Fibroblast of lung (primary cell): ENCODE results near the gene EHHADH. TPM values are rescaled to one million over a fixed set of nuclear protein-coding genes. Genes with fewer than 3 reads are reported as not detected.

Source experiments
- DNase-seq, 2 donors: peaks; one replicate each; pipeline versions ENCODE4 v3.0.0 to v3.0.0-alpha.2; 2010; ENCODE audit warnings: low read depth in 2 of 2
- H2AFZ ChIP-seq: 2 replicates; pipeline ENCODE4 v1.5.1; 2012; ENCODE audit warnings: low read length, control low read depth, inconsistent platforms
- H3K27ac ChIP-seq: 2 replicates; pipeline ENCODE4 v1.5.1; 2011; ENCODE audit warnings: low read length, control low read depth; ENCODE audit not compliant: insufficient read depth
- H3K27me3 ChIP-seq: 2 replicates; pipeline ENCODE4 v1.5.1; 2011; ENCODE audit warnings: mild to moderate bottlenecking, low read length; ENCODE audit not compliant: control insufficient read depth, insufficient read depth
- H3K36me3 ChIP-seq: 2 replicates; pipeline ENCODE4 v1.5.1; 2011; ENCODE audit warnings: low read length; ENCODE audit not compliant: control insufficient read depth, insufficient read depth
- H3K4me1 ChIP-seq: 2 replicates; pipeline ENCODE4 v1.5.1; 2011; ENCODE audit warnings: low read length; ENCODE audit not compliant: control insufficient read depth, insufficient read depth; ENCODE audit errors: extremely low read depth
- H3K4me2 ChIP-seq: 2 replicates; pipeline ENCODE4 v1.5.1; 2011; ENCODE audit warnings: low read length, control low read depth; ENCODE audit not compliant: insufficient read depth; ENCODE audit errors: extremely low read depth
- H3K4me3 ChIP-seq, 4 experiments: fragments of 200-600 bp in 1 of 4; sonication (generic) in 1 of 4; replicated peaks in 1 of 4; 2 replicates each; pipeline ENCODE4 v1.5.1; 2011 to 2016; ENCODE audit warnings: low read length in 4 of 4, low read depth in 3 of 4, mild to moderate bottlenecking in 3 of 4, control low read depth in 2 of 4, inconsistent platforms in 1 of 4, mixed read lengths in 1 of 4; ENCODE audit not compliant: insufficient read depth in 1 of 4; ENCODE audit errors: control extremely low read depth in 1 of 4
- H3K79me2 ChIP-seq: 2 replicates; pipeline ENCODE4 v1.5.1; 2012; ENCODE audit warnings: mild to moderate bottlenecking, low read length, inconsistent platforms; ENCODE audit not compliant: control insufficient read depth, insufficient read depth
- H3K9ac ChIP-seq: 2 replicates; pipeline ENCODE4 v1.5.1; 2011; ENCODE audit warnings: mild to moderate bottlenecking, low read length, control low read depth; ENCODE audit not compliant: insufficient read depth
- H3K9me3 ChIP-seq: 2 replicates; pipeline ENCODE4 v1.5.1; 2012; ENCODE audit warnings: low read depth, low read length; ENCODE audit not compliant: control insufficient read depth, insufficient read depth
- H4K20me1 ChIP-seq: 2 replicates; pipeline ENCODE4 v1.5.1; 2011; ENCODE audit warnings: low read length; ENCODE audit not compliant: control insufficient read depth, insufficient read depth; ENCODE audit errors: extremely low read depth
- EZH2 ChIP-seq: IDR thresholded peaks from 2 replicates; pipeline ENCODE4 v1.5.1; 2012; ENCODE audit warnings: low read length, control low read depth, mild to moderate bottlenecking; ENCODE audit errors: missing control alignments
- polyA plus RNA-seq, 2 donors: library from polyadenylated mRNA; depleted of rRNA in 1 of 2; stranded (reverse) in 1 of 2; unstranded in 1 of 2; fragments of >200 nt; gene quantifications; 2 replicates each; pipeline ENCODE4 v1.2.1, GENCODE V29; 2011 to 2012; ENCODE audit warnings: missing spikeins in 1 of 2
- total RNA-seq: library from RNA; depleted of rRNA; stranded (reverse); fragments of >200 nt; gene quantifications from 2 replicates; pipeline ENCODE4 v1.2.1, GENCODE V29; 2014
- TF ChIP-seq, protein P1 (sequence below), 2 donors: IDR thresholded peaks in 1 of 2; conservative IDR thresholded peaks in 1 of 2; 1 replicate in 1 of 2; 2 replicates in 1 of 2; pipeline ENCODE4 v1.5.1; 2011 to 2012; ENCODE audit warnings: low read length in 2 of 2, control low read depth in 1 of 2, inconsistent platforms in 1 of 2, low read depth in 1 of 2, mild to moderate bottlenecking in 1 of 2

EHHADH gene
- total and polyA plus RNA-seq, 2 donors (not counting 1 experiment from before 2014, with no cell fraction given) = 6.0 to 6.8 TPM

DNA sequence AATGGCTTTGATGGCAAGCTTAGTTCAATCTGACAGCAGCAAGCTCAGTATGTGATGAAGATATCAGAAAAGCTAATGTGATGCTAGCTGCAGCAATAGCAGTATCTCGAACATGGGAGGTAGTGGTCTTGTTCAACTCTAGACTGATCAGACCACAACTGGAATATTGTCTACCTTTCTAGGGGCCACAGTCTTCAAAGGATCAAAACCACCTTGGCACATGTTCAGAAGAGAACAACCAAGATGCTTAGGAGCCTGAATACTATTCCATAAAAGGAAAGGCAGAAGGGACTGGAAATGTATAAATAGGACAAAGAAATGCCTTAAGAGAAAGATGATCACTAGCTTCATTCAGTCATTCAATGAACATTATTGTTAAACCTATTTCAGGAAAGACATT is 103.3 kb downstream of the EHHADH start:
- Histone ChIP-seq H3K4me3 (no peak overlapping the region), H3K27me3 (peaks cover 6% of the 10 kb centered on the region), H3K9me3 (no peaks in the 10 kb centered on the region), H3K27ac (no peak overlapping the region), H3K4me2 (no peak overlapping the region), H3K36me3 (no peaks in the 10 kb centered on the region), H3K9ac (no peak overlapping the region), H4K20me1 (no peaks in the 10 kb centered on the region), H3K79me2 (no peaks in the 10 kb centered on the region), H3K4me1 (no peaks in the 10 kb centered on the region), H2AFZ (no peak overlapping the region)
- no peak for TF ChIP-seq EZH2
- TF ChIP-seq, protein P1, sequence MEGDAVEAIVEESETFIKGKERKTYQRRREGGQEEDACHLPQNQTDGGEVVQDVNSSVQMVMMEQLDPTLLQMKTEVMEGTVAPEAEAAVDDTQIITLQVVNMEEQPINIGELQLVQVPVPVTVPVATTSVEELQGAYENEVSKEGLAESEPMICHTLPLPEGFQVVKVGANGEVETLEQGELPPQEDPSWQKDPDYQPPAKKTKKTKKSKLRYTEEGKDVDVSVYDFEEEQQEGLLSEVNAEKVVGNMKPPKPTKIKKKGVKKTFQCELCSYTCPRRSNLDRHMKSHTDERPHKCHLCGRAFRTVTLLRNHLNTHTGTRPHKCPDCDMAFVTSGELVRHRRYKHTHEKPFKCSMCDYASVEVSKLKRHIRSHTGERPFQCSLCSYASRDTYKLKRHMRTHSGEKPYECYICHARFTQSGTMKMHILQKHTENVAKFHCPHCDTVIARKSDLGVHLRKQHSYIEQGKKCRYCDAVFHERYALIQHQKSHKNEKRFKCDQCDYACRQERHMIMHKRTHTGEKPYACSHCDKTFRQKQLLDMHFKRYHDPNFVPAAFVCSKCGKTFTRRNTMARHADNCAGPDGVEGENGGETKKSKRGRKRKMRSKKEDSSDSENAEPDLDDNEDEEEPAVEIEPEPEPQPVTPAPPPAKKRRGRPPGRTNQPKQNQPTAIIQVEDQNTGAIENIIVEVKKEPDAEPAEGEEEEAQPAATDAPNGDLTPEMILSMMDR (conservative IDR thresholded peaks at IDR 0.05 in 1 of 2, IDR thresholded peaks at IDR 0.05 in 1 of 2; ENCODE audit: low read depth in 1 of 2, low read length in 2 of 2) = no peak
- no peak for DNase-seq

DNA sequence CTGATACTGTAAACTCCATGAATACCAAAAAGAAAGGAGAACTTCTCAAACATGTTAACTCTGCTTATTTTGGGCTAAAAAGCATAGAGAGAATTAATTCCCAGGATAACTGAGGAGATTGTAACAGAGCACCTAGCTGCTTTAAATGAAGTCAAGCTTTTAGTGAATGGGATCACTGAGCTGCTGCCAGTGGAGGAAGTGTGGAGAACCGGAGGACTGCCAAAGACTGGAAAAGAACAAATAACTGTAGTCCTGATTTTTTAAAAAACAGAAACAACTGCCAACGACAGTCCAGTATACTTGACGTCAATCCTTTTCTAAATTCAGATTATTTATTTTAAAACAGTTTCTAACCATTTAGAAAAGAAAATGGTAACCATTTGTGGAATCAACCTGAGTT is 104.3 kb downstream of the EHHADH start:
- Histone ChIP-seq H3K4me1 (no peaks in the 10 kb centered on the region), H3K79me2 (no peaks in the 10 kb centered on the region), H3K4me3 (no peak overlapping the region), H3K27ac (no peak overlapping the region), H4K20me1 (no peaks in the 10 kb centered on the region), H3K27me3 (peaks cover 6% of the 10 kb centered on the region), H3K9me3 (no peaks in the 10 kb centered on the region), H2AFZ (no peak overlapping the region), H3K36me3 (no peaks in the 10 kb centered on the region), H3K4me2 (no peak overlapping the region), H3K9ac (no peak overlapping the region)
- TF ChIP-seq, protein P1 (conservative IDR thresholded peaks at IDR 0.05 in 1 of 2, IDR thresholded peaks at IDR 0.05 in 1 of 2; ENCODE audit: low read depth in 1 of 2, low read length in 2 of 2) = no peak
- no peak for TF ChIP-seq EZH2
- no peak for DNase-seq

DNA sequence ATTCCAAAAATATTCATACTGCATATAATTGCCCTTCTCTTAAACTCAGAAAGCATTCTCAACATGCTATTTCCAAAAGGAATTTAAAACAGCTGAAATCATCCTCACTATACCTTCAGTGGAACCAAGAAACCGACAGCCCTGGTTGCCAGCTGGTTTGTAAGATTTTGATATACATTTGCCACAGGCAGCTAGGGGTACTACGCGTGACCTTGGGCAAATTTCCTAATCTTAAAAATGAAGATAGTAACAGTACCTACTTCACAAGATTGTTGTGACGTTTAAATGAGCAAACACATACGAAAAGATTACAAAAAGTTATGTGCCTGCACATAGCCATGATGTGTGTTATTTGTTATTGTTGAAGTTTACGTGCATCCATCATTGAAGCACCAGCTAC is 108.3 kb downstream of the EHHADH start:
- Histone ChIP-seq H3K27ac (no peak overlapping the region), H2AFZ (no peak overlapping the region), H3K79me2 (no peaks in the 10 kb centered on the region), H3K4me1 (no peaks in the 10 kb centered on the region), H3K9ac (no peak overlapping the region), H3K36me3 (no peaks in the 10 kb centered on the region), H4K20me1 (no peaks in the 10 kb centered on the region), H3K9me3 (no peaks in the 10 kb centered on the region), H3K27me3 (no peaks in the 10 kb centered on the region), H3K4me2 (no peak overlapping the region), H3K4me3 (no peak overlapping the region)
- no peak for TF ChIP-seq EZH2
- TF ChIP-seq, protein P1 (conservative IDR thresholded peaks at IDR 0.05 in 1 of 2, IDR thresholded peaks at IDR 0.05 in 1 of 2; ENCODE audit: low read depth in 1 of 2, low read length in 2 of 2) = no peak
- no peak for DNase-seq
